Measurements from ENCODE around the gene MRTFB.

The MRTFB gene

DNA sequence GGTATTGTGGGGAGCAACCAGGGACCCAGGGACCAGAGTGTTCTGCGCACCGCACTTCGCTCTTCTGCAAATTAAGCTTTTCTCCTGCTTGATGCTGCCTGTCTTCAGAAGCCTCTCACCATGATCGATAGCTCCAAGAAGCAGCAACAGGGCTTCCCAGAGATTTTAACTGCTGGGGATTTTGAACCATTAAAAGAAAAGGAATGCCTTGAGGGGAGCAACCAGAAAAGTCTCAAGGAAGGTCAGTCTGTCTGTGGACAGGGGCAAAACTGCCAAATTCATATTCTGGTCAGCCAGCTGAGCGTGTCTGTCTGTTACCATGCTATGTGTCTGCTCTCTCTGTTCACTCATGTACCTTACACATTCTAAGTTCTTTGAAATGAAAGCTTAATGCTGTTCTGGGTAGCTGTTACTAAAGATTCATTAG lies 115.7 kb downstream of the MRTFB start:
- DNase-seq (ENCODE audit: low read depth), result no peak

- no peak for DNase-seq (ENCODE audit: low read depth)
These were observed 116.6 kb downstream of the MRTFB start for GRCh38 chr16:14187517-14188338.

DNA sequence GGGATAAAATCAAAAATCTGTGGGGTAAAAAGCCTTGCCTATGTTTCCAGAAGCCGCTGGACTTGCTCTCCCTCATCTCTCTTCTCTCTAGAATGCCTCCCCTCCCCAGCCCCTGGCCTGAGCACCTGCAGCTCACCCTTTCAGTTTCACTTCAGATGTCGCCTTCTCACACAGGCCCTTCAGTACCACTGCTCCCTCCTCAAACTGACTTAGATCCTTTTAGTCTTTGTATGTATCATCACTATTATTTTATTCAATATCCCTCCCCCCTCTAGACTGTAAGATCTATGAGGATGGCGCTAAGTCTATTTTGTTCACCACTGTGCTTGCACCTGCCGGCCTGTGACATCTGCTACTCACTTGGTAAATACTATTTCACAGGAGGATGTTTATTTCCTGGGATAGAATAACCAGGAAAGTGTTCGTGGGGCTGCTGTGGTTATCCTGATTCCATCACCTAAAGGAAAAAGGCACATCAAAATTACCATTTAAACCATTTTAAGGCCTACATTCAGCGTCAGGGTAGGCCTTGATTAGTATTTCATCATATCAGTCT lies 122.3 kb downstream of the MRTFB start:
- no peak for DNase-seq (ENCODE audit: low read depth)

DNA sequence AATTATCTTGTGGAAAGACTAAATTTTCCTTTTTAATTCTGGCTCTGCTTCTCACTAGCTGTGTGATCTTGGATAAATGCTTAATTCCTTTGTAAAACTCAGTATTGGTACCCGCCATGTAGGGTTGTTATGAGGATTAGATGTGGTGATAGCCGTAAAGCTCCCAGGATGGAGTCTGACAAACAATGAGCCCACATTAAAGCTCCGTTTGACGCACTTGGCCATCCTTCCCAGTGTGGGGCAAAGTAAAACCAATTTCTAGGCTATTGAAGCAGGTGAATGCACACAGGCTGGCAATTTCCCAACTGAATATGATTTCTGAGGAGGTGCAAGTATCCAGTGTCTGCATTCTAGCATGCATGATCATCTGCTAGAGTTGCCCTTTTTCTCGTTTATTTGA lies 123.6 kb downstream of the MRTFB start:
- no peak for DNase-seq (ENCODE audit: low read depth)

DNA sequence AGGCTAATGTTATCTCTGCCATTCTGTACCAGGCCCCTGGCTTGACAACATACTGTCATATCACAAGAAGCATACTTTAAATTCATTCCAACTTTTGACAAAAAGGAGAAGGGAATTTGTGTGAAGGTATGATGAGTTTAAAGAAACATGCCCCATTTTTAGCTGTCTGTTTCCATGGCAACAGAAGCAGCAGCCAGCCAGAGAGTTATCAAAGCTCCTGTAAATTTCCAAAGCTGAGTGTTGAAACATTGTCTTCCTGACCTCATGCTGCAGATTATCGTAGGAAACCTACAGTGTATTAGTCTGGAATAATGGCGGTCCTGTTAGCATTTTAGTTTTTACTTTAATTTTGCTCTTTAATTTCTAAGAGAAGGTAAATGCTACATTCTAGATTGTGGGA lies 124.9 kb downstream of the MRTFB start:
- no peak for DNase-seq (ENCODE audit: low read depth)

- no peak for DNase-seq (ENCODE audit: low read depth)
These were observed 125.4 kb downstream of the MRTFB start for GRCh38 chr16:14196539-14196938.

GRCh38 chr16:14198012-14198411 lies 126.9 kb downstream of the MRTFB start:
- no peak for DNase-seq (ENCODE audit: low read depth)

DNA sequence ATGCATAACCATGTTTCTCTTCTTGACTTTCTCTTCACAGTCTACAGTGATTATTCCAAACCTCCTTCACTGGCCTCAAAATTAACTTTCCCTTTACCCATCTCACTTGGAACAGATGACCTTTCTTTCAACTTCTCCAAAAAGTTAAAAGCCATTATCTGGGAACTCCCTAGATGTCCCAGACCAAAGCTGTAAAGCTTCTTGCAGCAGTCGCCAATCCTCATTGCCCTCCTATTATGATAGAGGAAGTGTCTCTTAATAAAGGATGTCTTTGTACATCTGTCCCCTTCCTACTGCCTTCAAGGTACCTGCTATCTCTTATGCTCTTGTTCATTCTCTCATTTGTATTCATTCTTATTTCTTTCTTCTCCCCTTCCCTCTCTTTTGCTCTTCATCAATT lies 127.5 kb downstream of the MRTFB start:
- DNase-seq (ENCODE audit: low read depth), result no peak

DNA sequence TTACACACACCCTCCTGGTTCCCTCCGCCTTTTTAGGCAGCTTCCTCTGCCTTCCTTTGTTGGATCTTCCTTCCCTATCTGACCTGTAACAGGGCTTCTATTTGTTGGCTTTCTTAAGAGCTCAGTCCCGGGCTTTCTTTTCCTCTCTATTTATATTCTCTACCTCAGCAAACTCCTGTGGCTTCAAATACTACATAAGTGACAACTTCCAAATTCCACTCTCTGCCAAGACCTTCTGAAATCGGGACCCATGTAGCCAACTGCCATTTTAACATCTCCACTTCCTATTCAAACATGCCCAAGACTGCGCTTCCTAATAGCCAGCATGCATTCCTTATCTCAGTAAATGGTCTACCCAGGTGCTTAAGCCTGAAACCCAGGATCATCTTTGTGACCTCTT lies 128.1 kb downstream of the MRTFB start:
- no peak for DNase-seq (ENCODE audit: low read depth)

DNA sequence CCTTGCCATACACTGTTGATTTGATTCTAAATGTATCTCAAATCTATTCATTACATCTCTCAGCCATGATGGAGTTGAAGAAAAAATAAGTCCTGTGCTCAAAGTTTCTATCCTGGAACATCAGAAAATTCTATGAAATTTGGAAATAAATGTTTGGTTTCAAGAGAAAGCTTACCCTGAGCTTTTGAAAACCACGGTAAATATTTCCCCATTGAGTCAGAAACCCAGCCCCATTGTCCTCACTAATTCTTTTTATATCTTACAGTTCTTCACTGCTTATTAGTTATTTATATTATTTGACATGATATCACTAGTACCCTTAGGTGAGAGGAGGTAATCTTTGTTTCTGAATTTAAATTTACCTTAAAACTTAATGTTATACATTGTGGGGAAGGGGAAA lies 128.5 kb downstream of the MRTFB start:
- no peak for DNase-seq (ENCODE audit: low read depth)

GRCh38 chr16:14202095-14202494 lies 131.0 kb downstream of the MRTFB start:
- no peak for DNase-seq (ENCODE audit: low read depth)

GRCh38 chr16:14202697-14203096 lies 131.6 kb downstream of the MRTFB start:
- no peak for DNase-seq (ENCODE audit: low read depth)

GRCh38 chr16:14203166-14203565 lies 132.0 kb downstream of the MRTFB start:
- no peak for DNase-seq (ENCODE audit: low read depth)

- no peak for DNase-seq (ENCODE audit: low read depth)
These were observed 134.5 kb downstream of the MRTFB start for GRCh38 chr16:14205666-14206065.

DNA sequence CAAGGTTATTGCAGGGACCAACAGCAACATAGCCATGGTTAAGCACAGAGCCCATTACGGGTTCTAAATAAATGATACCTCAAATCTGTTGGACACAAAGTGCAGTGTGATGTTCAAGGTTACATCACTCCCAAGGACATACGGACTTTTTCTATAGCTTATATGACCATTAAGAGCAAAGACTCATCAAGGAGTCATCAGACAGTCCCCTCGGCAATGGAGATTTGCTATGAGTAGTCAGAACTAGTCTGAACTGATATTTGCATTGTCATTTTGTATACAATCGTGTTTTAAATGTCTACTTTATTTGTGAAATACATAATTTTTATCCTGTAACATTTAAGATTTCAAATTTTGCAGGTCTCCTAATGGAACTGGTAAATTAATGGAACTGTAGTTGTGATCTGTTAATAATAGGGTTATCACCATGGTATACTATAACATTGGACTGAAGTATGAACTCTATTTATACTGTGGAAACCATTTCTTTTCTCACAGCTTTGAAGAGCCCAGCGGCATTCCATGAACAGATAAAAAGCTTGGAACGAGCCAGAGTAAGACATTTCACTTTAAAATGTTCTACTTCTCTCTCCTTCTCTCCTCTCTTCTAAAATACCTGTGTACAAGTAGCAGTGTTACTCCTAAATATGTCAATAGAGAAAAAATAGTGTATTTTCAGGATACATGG lies 140.9 kb downstream of the MRTFB start:
- DNase-seq (ENCODE audit: low read depth), result no peak

DNA sequence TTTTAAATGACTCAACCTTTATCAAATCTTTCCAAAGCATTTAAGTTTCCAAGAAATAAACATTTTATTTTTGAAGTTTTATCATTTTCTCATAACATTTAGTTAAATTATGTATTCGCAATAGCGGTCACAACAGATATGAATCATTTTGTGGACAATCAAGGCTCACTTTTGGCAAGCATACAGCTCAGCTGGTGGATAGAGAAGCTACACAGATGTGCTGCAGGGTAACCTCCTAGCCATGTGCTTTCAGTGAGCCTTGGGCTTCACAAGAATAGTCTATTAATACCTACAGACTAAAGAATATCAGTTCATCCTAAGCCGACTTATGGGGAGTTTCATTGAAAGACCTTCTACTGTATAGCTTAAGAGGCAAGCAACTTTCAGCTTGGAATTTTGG lies 144.8 kb downstream of the MRTFB start:
- no peak for DNase-seq (ENCODE audit: low read depth)

DNA sequence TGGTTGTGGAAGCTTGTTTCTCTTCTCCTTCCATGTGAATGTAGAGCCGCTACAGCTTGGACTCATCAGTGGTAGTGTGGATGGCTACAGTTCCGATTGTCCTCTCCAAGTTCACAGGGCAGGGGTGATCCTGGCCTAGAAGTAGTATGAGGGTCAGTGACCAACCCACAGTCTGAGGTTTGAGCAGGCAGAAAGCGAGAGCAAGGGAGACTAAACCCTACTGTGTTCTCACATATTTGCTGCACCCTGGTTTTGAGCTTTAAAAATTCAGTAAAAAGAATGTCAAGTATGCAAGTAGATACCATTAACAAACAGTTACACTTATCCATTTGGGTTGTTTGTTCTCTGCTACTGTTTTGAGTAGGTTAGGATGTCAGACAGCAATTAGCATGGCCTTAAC lies 148.9 kb downstream of the MRTFB start:
- no peak for DNase-seq (ENCODE audit: low read depth)

- no peak for DNase-seq (ENCODE audit: low read depth)
These were observed 152.5 kb downstream of the MRTFB start for GRCh38 chr16:14223632-14224031.

- no peak for DNase-seq (ENCODE audit: low read depth)
These were observed 154.3 kb downstream of the MRTFB start for GRCh38 chr16:14225457-14225856.

DNA sequence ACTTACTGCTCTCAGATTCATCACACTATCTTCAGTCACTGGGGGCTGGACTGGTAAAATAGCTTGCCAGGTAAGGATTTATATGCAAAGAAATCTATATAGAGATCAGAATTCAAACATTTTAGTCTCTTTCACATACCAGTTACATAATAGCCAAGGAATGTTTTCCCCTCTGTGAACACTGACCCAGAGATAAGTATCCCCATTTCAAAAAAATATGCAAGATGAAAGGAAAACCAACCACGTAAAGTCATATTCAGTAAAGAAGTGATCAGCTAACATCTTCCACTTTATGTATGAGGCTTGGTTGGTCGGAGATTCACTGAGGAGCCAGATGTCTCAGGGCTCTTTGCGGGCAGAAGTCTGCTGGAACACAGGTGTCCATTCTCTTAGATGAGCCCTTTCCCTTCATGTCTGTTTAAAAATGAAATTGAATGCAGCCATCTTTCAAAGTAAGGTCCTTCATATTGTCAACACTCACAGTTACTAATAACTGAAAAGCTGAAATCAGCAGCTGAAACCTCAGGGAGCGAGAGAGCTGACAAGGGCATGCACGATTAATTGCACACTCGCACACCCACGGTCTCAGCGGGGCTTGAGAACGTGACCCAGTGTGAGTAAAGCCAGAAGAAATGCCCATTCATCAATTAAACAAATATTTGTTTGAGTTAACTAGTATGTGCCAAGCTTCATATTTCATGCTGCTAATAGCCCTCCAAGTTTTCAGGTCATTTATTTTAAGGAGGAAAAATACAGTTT lies 161.2 kb downstream of the MRTFB start:
- DNase-seq (ENCODE audit: low read depth), result no peak

GRCh38 chr16:14236401-14236800 lies 165.3 kb downstream of the MRTFB start:
- no peak for DNase-seq (ENCODE audit: low read depth)

- no peak for DNase-seq (ENCODE audit: low read depth)
These were observed 167.6 kb downstream of the MRTFB start for GRCh38 chr16:14238756-14239155.

DNA sequence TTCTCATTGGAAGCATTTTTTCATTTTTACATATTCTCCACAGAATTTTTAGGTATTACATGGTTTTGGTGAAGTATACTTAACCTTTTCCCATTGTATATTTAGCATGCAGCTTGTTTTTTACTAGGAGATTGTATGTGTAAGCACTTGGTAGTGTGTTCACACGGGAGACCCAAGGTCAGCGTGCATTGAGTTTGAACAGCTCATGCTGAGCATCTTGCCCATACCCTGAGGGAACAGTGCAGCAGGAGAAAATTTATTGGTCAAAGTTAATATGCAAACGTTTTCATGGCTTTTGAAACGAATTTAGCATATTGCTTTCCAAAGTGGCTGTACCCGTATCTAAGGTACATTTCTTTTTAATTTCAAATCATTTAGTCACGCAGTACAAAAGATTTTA lies 168.7 kb downstream of the MRTFB start:
- no peak for DNase-seq (ENCODE audit: low read depth)

All from stimulated activated CD8-positive, alpha-beta memory T cell treated with anti-CD3 and anti-CD28 coated beads, Interleukin-12 subunit alpha, Interleukin-12 subunit beta, amount 100 ng/mL, for 4 hours (primary cell).